Endothelial cell (in vitro differentiated cells): ENCODE data around the gene COL13A1. TPM values are rescaled to one million over a fixed set of nuclear protein-coding genes. Genes with fewer than 3 reads are reported as not detected.

Experiments used
- DNase-seq: peaks from one replicate; pipeline ENCODE4 v3.0.0; 2021; ENCODE audit warnings: low spot score
- H3K27ac Mint-ChIP-seq: one replicate; pipeline ENCODE4 v1.8.0; 2021; ENCODE audit warnings: mixed read lengths, inconsistent platforms; ENCODE audit not compliant: unreplicated experiment
- H3K27me3 Mint-ChIP-seq: one replicate; pipeline ENCODE4 v1.8.0; 2021; ENCODE audit warnings: mild to moderate bottlenecking, moderate library complexity, mixed read lengths, inconsistent platforms; ENCODE audit not compliant: unreplicated experiment
- H3K36me3 Mint-ChIP-seq: one replicate; pipeline ENCODE4 v1.8.0; 2021; ENCODE audit warnings: mild to moderate bottlenecking, low read depth, mixed read lengths, inconsistent platforms; ENCODE audit not compliant: unreplicated experiment
- H3K4me1 Mint-ChIP-seq: one replicate; pipeline ENCODE4 v1.8.0; 2021; ENCODE audit warnings: mild to moderate bottlenecking, mixed read lengths, inconsistent platforms; ENCODE audit not compliant: unreplicated experiment
- H3K4me3 Mint-ChIP-seq: one replicate; pipeline ENCODE4 v1.8.0; 2021; ENCODE audit warnings: mild to moderate bottlenecking, mixed read lengths, inconsistent platforms; ENCODE audit not compliant: unreplicated experiment
- H3K9me3 Mint-ChIP-seq: one replicate; pipeline ENCODE4 v1.8.0; 2021; ENCODE audit warnings: mixed read lengths, inconsistent platforms; ENCODE audit not compliant: unreplicated experiment
- total RNA-seq: library from RNA; stranded (reverse); fragmentation: NEBNext Ultra II Directional; extraction: Animal tissue kit (Norgen Biotek cat#: 25700); gene quantifications from one replicate; pipeline ENCODE4 v1.2.1, GENCODE V29; 2021; ENCODE audit not compliant: unreplicated experiment
- TF ChIP-seq, protein P1 (sequence below): fragments of 200-600 bp; sonication (generic); IDR thresholded peaks from one replicate; pipeline ENCODE4 v1.5.0; 2021; ENCODE audit warnings: antibody characterized with exemption; ENCODE audit not compliant: unreplicated experiment

Gene COL13A1
- total RNA-seq, 1 donor from 2014 or later: 22.6 TPM

DNA sequence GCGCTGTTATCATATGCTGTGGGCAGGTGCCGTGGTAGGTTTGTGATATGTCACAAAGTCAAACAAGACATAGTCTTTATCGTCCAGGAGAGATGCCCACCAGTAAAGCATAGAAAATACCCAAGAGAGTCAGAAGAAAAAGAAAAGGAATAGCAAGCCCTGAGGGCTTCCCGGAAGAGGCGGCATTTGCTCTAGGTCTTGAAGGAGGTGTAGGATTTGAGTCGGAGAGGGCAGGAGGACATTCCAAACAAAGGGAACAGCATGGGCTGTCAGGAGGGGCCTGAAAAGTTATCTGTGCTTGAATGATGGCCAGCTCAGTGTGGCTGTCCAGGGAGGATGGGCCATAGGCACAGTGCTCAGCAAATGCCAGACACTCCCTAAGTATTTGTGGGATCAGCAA, 42.2 kb downstream of the COL13A1 start:
- Mint-ChIP-seq H3K4me1 (peaks cover 44% of the 10 kb centered on the region), H3K27ac (no peak overlapping the region), H3K9me3 (no peaks in the 10 kb centered on the region), H3K4me3 (no peak overlapping the region), H3K36me3 (peaks cover 6% of the 10 kb centered on the region), H3K27me3 (peaks cover 8% of the 10 kb centered on the region)
- TF ChIP-seq, protein P1, sequence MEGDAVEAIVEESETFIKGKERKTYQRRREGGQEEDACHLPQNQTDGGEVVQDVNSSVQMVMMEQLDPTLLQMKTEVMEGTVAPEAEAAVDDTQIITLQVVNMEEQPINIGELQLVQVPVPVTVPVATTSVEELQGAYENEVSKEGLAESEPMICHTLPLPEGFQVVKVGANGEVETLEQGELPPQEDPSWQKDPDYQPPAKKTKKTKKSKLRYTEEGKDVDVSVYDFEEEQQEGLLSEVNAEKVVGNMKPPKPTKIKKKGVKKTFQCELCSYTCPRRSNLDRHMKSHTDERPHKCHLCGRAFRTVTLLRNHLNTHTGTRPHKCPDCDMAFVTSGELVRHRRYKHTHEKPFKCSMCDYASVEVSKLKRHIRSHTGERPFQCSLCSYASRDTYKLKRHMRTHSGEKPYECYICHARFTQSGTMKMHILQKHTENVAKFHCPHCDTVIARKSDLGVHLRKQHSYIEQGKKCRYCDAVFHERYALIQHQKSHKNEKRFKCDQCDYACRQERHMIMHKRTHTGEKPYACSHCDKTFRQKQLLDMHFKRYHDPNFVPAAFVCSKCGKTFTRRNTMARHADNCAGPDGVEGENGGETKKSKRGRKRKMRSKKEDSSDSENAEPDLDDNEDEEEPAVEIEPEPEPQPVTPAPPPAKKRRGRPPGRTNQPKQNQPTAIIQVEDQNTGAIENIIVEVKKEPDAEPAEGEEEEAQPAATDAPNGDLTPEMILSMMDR: no peak
- DNase-seq: no peak

DNA sequence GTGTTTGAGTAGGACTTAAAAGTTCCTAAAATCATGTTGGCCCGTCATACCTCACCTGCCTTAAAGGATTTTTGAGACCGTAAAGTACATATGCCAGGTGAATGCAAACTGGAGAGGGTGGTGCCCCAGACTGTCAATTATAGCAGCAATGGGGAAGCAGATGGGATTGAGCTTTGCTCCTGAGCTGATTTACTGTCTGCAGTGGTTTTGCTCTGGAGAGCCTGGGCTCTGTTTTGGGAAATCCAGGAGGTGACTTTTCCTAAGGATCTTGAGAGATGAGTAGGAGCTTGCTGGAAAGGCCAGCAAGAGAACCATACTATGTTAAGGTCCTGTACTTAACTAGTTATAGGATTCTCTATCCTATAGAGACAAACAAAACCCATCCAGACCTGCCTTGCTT, 43.0 kb downstream of the COL13A1 start:
- no peak overlapping the region for H3K4me3 Mint-ChIP-seq
- TF ChIP-seq, protein P1: no peak
- DNase-seq: no peak
- peaks cover 7% of the 10 kb centered on the region for H3K27me3 Mint-ChIP-seq
- peaks cover 42% of the 10 kb centered on the region for H3K4me1 Mint-ChIP-seq
- no peak overlapping the region for H3K27ac Mint-ChIP-seq
- H3K36me3 Mint-ChIP-seq: peaks cover 6% of the 10 kb centered on the region
- no peaks in the 10 kb centered on the region for H3K9me3 Mint-ChIP-seq

DNA sequence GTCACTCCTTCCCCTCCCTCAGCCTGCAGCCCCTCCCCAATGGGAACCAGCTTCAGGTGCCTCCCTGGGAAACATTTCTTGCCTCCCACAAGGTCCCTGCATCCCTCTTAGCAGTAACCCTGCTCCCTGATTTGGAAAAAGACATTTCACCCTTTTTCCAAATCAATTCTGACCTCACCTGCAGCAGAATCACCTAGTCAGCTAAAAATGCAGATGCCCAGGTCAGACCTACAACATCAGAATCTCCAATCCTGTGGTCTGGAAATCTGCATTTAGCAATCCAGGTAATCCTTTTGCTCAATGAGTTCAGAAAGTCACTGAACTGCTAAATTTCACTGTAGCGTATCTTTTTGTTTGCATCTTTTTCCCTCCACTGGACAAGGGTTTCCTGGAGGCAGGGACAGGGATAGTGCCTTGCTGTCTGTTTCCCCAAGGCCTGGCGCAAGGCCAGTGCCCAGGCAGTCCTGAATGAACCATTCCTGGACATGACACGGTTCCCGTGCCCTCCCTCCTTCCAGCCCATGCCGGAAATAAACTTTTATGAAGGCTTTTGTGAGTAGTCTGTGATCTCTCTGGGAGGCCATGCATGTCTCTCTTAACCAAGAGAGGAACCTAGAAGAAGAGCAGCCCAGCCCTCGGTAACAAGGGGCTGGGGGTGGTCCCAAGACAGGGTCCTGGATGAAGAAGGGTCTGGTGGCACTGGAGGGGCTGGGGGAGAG, 44.0 kb downstream of the COL13A1 start:
- H3K27me3 Mint-ChIP-seq: peaks cover 8% of the 10 kb centered on the region
- H3K4me1 Mint-ChIP-seq: peaks cover 41% of the 10 kb centered on the region
- no peaks in the 10 kb centered on the region for H3K9me3 Mint-ChIP-seq
- TF ChIP-seq, protein P1: no peak
- peaks cover 6% of the 10 kb centered on the region for H3K36me3 Mint-ChIP-seq
- no peak for DNase-seq
- no peak overlapping the region for H3K27ac Mint-ChIP-seq
- no peak overlapping the region for H3K4me3 Mint-ChIP-seq

DNA sequence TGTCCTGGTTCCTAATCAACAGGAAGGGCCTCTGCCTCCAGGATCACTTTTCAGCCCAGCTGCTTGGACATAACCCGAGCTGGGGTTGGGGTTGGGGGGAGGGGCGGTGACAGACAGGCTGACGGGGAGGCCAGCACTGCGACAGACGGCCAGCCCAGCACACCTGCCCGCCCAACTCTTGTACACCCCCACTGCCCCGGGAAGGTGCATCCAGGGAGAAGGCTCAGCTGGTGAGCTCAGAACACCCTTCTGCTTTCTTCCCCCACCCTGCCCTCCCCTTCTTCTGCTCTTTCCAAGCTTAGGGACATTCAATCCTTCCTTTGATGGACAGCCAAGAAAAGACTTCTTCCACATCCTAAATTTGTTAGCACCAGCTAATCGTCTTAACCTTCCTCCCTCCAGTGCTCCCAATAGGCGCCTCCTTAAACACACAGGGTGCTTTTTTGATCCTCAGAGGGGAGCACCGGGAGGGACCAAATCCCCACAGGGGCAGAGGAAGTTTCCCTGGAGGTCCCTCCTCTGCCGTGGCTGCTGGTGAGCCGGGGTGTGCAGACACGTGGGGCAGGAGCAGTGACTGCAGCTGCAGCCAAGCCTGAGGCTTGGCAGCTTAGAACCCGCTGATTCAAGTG, 44.7 kb downstream of the COL13A1 start:
- no peaks in the 10 kb centered on the region for H3K9me3 Mint-ChIP-seq
- TF ChIP-seq, protein P1: no peak
- no peak overlapping the region for H3K4me3 Mint-ChIP-seq
- peaks cover 8% of the 10 kb centered on the region for H3K27me3 Mint-ChIP-seq
- H3K4me1 Mint-ChIP-seq: peaks cover 41% of the 10 kb centered on the region
- peaks cover 3% of the 10 kb centered on the region for H3K36me3 Mint-ChIP-seq
- DNase-seq: no peak
- no peak overlapping the region for H3K27ac Mint-ChIP-seq

DNA sequence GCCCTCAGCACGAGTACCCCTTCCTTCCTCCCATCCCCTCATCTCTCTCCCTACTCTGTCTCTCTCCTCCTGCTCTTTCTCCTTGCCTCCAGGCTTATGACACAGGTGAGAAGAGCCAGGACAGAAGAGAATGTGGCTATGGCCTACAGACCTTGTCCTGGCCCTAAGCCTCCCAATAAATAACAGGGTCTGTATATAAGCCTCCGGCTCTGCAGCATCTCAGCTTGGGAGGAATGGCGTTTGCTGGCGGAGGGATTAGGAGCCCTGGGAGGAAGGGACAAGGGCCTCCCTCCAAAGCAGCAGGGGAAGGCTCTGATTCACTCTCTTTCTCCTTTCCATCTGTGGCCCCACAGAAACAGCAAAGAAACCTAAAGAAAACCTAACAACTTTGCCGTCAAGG, 45.8 kb downstream of the COL13A1 start:
- DNase-seq: no peak
- TF ChIP-seq, protein P1: no peak
- H3K4me1 Mint-ChIP-seq: peaks cover 41% of the 10 kb centered on the region

More for the DNA sequence above, 45.8 kb downstream of the COL13A1 start:
- H3K4me3 Mint-ChIP-seq: no peak overlapping the region
- no peaks in the 10 kb centered on the region for H3K36me3 Mint-ChIP-seq
- no peaks in the 10 kb centered on the region for H3K9me3 Mint-ChIP-seq
- peak overlapping the region; percentile 64 for H3K27ac Mint-ChIP-seq
- H3K27me3 Mint-ChIP-seq: peaks cover 8% of the 10 kb centered on the region
